ACC112 (cell line): ENCODE measurements around the gene MAP1S.
"Not testable (repeated sequence)": the region's sequence is repeated elsewhere in the genome, so short reads cannot be mapped to it uniquely, and the experiment has no call there.

Experiments used
- H2AFZ ChIP-seq: fragments of 200-600 bp; sonication (generic); one replicate; pipeline ENCODE4 v1.6.0; 2017; ENCODE audit warnings: antibody characterized with exemption, low read length; ENCODE audit not compliant: unreplicated experiment
- H3K27ac ChIP-seq: fragments of 200-600 bp; sonication (generic); 2 replicates; pipeline ENCODE4 v1.5.1; 2014; ENCODE audit warnings: low read depth, mild to moderate bottlenecking, antibody characterized with exemption, low read length, moderate library complexity
- H3K27me3 ChIP-seq: fragments of 200-600 bp; sonication (generic); 2 replicates; pipeline ENCODE4 v1.6.1; 2014; ENCODE audit warnings: mild to moderate bottlenecking, antibody characterized with exemption, low read length, moderate library complexity, mixed read lengths; ENCODE audit not compliant: insufficient read depth
- H3K36me3 ChIP-seq: fragments of 200-600 bp; sonication (generic); 2 replicates; pipeline ENCODE4 v1.6.1; 2016; ENCODE audit warnings: mild to moderate bottlenecking, antibody characterized with exemption, low read length, moderate library complexity, mixed read lengths; ENCODE audit not compliant: insufficient read depth
- H3K4me1 ChIP-seq: fragments of 200-600 bp; sonication (generic); one replicate; pipeline ENCODE4 v1.6.1; 2016; ENCODE audit warnings: low read length, mixed read lengths; ENCODE audit not compliant: insufficient read depth, unreplicated experiment, control insufficient read depth
- H3K4me3 ChIP-seq: fragments of 200-600 bp; sonication (generic); 2 replicates; pipeline ENCODE4 v1.5.1; 2014; ENCODE audit warnings: mild to moderate bottlenecking, low read depth, low read length
- H3K79me2 ChIP-seq: fragments of 200-600 bp; sonication (generic); one replicate; pipeline ENCODE4 v1.6.0; 2016; ENCODE audit warnings: low read length; ENCODE audit not compliant: control insufficient read depth, unreplicated experiment, insufficient read depth

The MAP1S gene

DNA sequence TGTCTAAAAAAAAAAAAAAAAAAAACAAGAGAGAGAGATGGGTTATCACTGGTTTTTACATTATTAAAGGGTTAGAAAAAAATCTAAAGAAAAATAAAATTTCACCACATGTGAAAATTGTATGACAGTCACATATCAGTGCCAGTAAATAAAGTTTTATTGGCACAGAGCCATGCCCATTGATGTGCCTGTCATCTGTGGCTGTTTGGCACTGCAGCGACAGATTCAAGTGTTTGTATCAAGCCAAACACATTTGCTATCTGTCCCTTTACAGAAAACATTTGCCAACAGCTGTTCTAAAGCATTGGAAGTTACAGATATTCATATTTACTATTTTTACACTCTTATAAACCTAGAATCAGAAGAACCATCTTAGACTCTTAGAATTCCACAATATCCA, 48.3 kb downstream of the MAP1S start:
- H3K4me1 ChIP-seq, result peaks cover 3% of the 10 kb centered on the region
- no peak overlapping the region for H3K27ac ChIP-seq
- no peaks in the 10 kb centered on the region for H3K79me2 ChIP-seq
- no peaks in the 10 kb centered on the region for H3K36me3 ChIP-seq
- H3K4me3 ChIP-seq, result no peak overlapping the region
- H3K27me3 ChIP-seq, result no peaks in the 10 kb centered on the region
- no peak overlapping the region for H2AFZ ChIP-seq

GRCh38 chr19:17770613-17771012, 51.3 kb downstream of the MAP1S start:
- H3K4me1 ChIP-seq, result peaks cover 3% of the 10 kb centered on the region
- no peak overlapping the region for H3K27ac ChIP-seq
- H3K36me3 ChIP-seq, result no peaks in the 10 kb centered on the region
- H3K27me3 ChIP-seq, result no peaks in the 10 kb centered on the region
- no peak overlapping the region for H2AFZ ChIP-seq
- no peak overlapping the region for H3K4me3 ChIP-seq
- no peaks in the 10 kb centered on the region for H3K79me2 ChIP-seq

DNA sequence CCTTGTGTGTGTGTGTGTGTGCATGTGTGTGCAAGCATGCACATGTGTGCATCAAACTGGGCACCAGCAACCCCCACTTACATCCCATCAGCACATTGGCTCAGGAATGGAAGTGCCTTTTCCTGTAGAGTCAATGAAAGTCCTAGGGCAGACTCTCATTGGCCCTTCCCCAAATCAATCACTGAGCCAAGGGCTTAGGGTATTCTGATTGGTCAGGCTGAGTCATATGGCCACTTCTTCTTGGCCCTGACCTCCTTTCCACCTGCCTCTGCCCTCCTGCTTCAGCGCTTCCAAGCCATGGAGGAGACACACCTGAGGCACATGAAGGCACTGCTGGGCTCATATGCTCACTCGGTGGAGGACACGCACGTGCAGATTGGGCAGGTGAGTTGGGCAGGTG, 52.9 kb downstream of the MAP1S start:
- Histone ChIP-seq H3K79me2 (no peaks in the 10 kb centered on the region), H3K4me1 (no peaks in the 10 kb centered on the region), H3K27ac (no peak overlapping the region), H3K4me3 (no peak overlapping the region), H2AFZ (no peak overlapping the region), H3K27me3 (no peaks in the 10 kb centered on the region), H3K36me3 (no peaks in the 10 kb centered on the region)

DNA sequence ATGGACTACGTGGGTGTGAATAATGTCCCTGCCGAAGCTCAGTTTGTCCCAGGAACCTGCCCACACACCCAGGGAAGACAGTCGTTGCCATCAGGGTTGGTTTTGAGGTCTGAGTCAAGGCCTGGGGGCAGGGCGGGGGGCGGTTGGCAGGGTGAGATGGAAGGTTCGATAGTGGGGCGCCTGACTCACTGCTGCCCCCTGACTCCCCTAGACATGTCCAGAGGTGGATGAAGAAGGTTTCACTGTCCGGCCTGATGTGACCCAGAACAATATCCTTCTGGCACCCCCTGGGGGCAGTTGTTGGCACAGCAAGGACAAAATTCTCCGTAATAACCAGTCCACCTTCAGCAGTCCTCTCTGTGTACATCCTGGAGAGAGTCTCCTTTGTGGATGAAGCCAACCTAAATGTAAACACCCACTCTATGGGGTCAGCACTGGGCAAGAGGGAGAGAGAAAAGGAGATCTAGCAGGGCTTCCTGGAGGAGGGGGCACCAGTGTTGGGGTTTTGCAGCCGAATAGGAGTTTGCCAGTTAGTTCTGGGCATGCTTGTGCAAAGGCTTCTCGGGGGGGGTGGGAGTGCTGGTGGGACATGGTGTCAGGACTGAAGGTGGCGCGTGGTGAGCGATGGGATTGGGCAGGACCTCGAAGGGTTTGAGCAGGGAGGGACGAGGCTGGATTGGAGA, 56.1 kb downstream of the MAP1S start:
- Histone ChIP-seq H3K27ac (no peak overlapping the region), H3K36me3 (no peaks in the 10 kb centered on the region), H3K27me3 (no peaks in the 10 kb centered on the region)

GRCh38 chr19:17775991-17776803, 56.9 kb downstream of the MAP1S start:
- Histone ChIP-seq H3K79me2 (no peaks in the 10 kb centered on the region), H3K4me3 (no peak overlapping the region), H3K36me3 (no peaks in the 10 kb centered on the region), H3K27ac (no peak overlapping the region), H2AFZ (no peak overlapping the region), H3K27me3 (no peaks in the 10 kb centered on the region), H3K4me1 (no peaks in the 10 kb centered on the region)

More for the DNA sequence above, 56.1 kb downstream of the MAP1S start:
- Histone ChIP-seq H3K4me3 (no peak overlapping the region), H2AFZ (no peak overlapping the region), H3K79me2 (no peaks in the 10 kb centered on the region), H3K4me1 (no peaks in the 10 kb centered on the region)

- H3K79me2 ChIP-seq, H3K27me3 ChIP-seq, H3K27ac ChIP-seq, H3K4me1 ChIP-seq, H2AFZ ChIP-seq, H3K36me3 ChIP-seq, H3K4me3 ChIP-seq: not testable (repeated sequence)
Measured at GRCh38 chr19:17777840-17778239, 58.6 kb downstream of the MAP1S start.

- H3K4me3 ChIP-seq, result peak overlapping the region; percentile 39
- H3K27ac ChIP-seq, result no peak overlapping the region
- no peaks in the 10 kb centered on the region for H3K4me1 ChIP-seq
- H3K79me2 ChIP-seq, result no peaks in the 10 kb centered on the region
- no peak overlapping the region for H2AFZ ChIP-seq
- no peaks in the 10 kb centered on the region for H3K36me3 ChIP-seq
- H3K27me3 ChIP-seq, result no peaks in the 10 kb centered on the region
Measured at GRCh38 chr19:17778251-17778967, 59.1 kb downstream of the MAP1S start.

DNA sequence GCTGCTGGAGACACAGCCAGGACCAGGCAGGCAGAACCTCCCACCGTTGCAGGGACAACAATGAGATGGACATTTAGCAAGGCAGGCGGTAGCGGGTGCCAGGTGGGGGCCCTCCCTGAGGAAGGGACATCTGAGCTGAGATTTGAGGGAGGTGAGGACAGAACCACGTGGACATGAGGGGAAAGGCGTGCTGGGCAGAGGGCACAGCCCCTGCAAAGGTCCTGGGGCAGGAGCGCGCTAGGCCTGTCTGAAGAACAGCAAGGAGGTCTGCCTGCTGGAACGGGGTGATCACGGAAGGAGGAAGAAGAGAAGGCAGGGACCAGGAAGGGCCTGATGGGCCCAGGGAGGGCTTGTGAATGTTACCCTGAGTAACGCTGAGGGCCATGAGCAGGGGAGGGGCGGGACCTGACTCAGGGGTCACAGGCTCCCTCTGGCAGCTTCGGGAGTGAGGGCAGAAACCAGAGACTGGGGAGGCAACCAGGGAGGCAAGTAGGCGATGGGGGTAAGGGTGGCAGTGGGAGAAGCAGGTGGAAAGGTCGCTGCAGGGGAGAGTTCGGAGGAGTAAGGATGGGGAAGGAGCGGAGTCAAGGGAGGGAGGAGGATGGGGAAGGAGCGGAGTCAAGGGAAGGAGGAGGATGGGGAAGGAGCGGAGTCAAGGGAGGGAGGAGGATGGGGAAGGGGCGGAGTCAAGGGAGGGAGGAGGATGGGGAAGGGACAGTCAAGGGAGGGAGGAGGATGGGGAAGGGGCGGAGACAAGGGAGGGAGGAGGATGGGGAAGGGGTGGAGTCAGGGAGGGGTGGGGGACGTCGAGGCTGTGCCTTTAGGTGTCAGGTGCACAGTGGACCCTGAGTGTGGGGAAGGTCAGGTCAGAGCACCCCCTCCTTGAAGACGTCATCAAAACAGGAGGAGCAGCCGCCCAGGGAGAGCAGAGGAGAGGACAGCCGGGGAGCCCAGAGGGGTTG, 60.0 kb downstream of the MAP1S start:
- no peaks in the 10 kb centered on the region for H3K79me2 ChIP-seq
- no peak overlapping the region for H2AFZ ChIP-seq
- H3K4me3 ChIP-seq, result peak overlapping the region; percentile 39
- H3K36me3 ChIP-seq, result no peaks in the 10 kb centered on the region
- no peaks in the 10 kb centered on the region for H3K27me3 ChIP-seq
- H3K4me1 ChIP-seq, result no peaks in the 10 kb centered on the region
- H3K27ac ChIP-seq, result no peak overlapping the region

GRCh38 chr19:17780781-17781180, 61.5 kb downstream of the MAP1S start:
- Histone ChIP-seq H3K36me3 (no peaks in the 10 kb centered on the region), H2AFZ (no peak overlapping the region), H3K4me3 (no peak overlapping the region), H3K79me2 (no peaks in the 10 kb centered on the region), H3K27me3 (no peaks in the 10 kb centered on the region), H3K4me1 (no peaks in the 10 kb centered on the region), H3K27ac (no peak overlapping the region)

- not testable (repeated sequence) for H3K36me3 ChIP-seq, H3K27me3 ChIP-seq, H3K4me3 ChIP-seq, H3K4me1 ChIP-seq, H3K79me2 ChIP-seq, H3K27ac ChIP-seq, H2AFZ ChIP-seq
Measured at GRCh38 chr19:17783721-17784120, 64.4 kb downstream of the MAP1S start.
